22Rv1 (cell line): ENCODE measurements around the gene KCNK13.

Experiments used
- ZFX ChIP-seq: fragments of 450-650 bp; IDR thresholded peaks from 2 replicates; pipeline ENCODE4 v1.6.1; 2017; ENCODE audit warnings: antibody characterized with exemption, borderline replicate concordance
- TF ChIP-seq, protein P1 (sequence below): fragments of 450-650 bp; IDR thresholded peaks from 2 replicates; pipeline ENCODE4 v1.5.1; 2017; ENCODE audit warnings: mild to moderate bottlenecking

DNA sequence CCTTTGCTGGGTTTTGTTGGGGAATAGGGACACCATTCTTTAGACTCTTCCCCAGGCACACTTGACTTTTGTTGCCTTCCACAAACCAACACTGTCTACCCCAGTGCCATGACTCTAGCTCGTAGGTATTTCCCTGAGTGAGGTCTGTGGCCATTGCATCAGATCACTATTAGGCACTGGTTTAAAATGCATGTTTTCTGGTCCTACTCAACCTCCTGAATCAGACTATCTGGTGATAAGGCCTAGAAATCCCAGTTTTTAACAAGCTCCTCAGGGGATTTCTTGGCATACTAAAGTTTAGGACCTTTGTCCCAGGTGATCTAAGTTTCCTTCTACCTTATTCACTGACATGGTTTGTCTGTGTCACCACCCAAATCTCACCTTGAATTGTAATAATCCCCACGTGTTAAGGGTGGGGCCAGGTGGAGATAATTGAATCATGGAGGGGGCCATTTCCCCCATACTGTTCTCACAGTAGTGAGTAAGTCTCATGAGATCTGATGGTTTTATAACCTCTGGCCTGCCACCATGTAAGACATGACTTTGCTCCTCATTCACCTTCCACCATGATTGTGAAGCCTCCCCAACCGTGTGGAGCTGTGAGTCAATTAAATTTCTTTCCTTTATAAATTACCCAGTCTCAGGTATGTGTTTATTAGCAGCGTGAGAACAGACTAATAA lies 106.8 kb downstream of the KCNK13 start:
- TF ChIP-seq, protein P1, sequence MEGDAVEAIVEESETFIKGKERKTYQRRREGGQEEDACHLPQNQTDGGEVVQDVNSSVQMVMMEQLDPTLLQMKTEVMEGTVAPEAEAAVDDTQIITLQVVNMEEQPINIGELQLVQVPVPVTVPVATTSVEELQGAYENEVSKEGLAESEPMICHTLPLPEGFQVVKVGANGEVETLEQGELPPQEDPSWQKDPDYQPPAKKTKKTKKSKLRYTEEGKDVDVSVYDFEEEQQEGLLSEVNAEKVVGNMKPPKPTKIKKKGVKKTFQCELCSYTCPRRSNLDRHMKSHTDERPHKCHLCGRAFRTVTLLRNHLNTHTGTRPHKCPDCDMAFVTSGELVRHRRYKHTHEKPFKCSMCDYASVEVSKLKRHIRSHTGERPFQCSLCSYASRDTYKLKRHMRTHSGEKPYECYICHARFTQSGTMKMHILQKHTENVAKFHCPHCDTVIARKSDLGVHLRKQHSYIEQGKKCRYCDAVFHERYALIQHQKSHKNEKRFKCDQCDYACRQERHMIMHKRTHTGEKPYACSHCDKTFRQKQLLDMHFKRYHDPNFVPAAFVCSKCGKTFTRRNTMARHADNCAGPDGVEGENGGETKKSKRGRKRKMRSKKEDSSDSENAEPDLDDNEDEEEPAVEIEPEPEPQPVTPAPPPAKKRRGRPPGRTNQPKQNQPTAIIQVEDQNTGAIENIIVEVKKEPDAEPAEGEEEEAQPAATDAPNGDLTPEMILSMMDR = no peak
- TF ChIP-seq ZFX = no peak
